ENCODE results near the gene PGGHG.

- TF ChIP-seq CTCF (conservative IDR thresholded peaks at IDR 0.05 in 1 of 2, IDR thresholded peaks at IDR 0.05 in 1 of 2; ENCODE audit: extremely low read depth in 1 of 2, insufficient read depth in 1 of 2, low read depth in 1 of 2, low read length in 2 of 2), result no peak
- no peak for TF ChIP-seq EZH2 (IDR thresholded peaks at IDR 0.05; ENCODE audit: borderline replicate concordance, low read length)
Measured at GRCh38 chr11:342328-342727, 53.4 kb downstream of the PGGHG start.
